PC-3 (cell line): Measurements from ENCODE around the gene TNFAIP8. TPM values are rescaled to one million over a fixed set of nuclear protein-coding genes. Genes with fewer than 3 reads are reported as not detected.

Experiments
- ATAC-seq: fragments of 200-7000 bp; cut with Tn5 transposase; 2 replicates; pipeline ENCODE4 v1.9.1; 2020; ENCODE audit warnings: mild to moderate bottlenecking, moderate library complexity
- BruUV-seq: library from RNA; stranded (reverse); fragments of 400-500 nt; replicated peaks from 2 replicates; lab custom pipeline; 2021; lab: Mats Ljungman, UMichigan
- CTCF ChIA-PET: fragments of 300-600 bp; sonication (Branson Sonifier 250); formaldehyde crosslinking; loops from one replicate; lab custom pipeline; 2022; ENCODE audit warnings: antibody characterized with exemption; lab: Charles Lee
- POLR2A ChIA-PET: fragments of 300-600 bp; sonication (Branson Sonifier 250); formaldehyde crosslinking; loops from one replicate; lab custom pipeline; 2022; ENCODE audit warnings: antibody characterized with exemption; ENCODE audit not compliant: unreplicated experiment; lab: Charles Lee
- DNase-seq: peaks from one replicate; pipeline ENCODE4 v3.0.0-alpha.2; 2015
- H2AFZ ChIP-seq: fragments of 300-600 bp; sonication (generic); 2 replicates; pipeline ENCODE4 v1.6.0; 2016; ENCODE audit warnings: antibody characterized with exemption, low read length
- H3F3A ChIP-seq: fragments of 300-600 bp; sonication (generic); one replicate; pipeline ENCODE4 v1.6.0; 2017; ENCODE audit warnings: antibody characterized with exemption, low read length, control low read depth, mild to moderate bottlenecking; ENCODE audit not compliant: unreplicated experiment
- H3K27ac ChIP-seq: fragments of 300-600 bp; sonication (generic); 2 replicates; pipeline ENCODE4 v1.5.1; 2016; ENCODE audit warnings: mild to moderate bottlenecking, low read length
- H3K27me3 ChIP-seq: fragments of 300-600 bp; sonication (generic); 2 replicates; pipeline ENCODE4 v1.6.1; 2016; ENCODE audit warnings: low read length, mixed read lengths
- H3K36me3 ChIP-seq: fragments of 300-600 bp; sonication (generic); 2 replicates; pipeline ENCODE4 v1.6.1; 2016; ENCODE audit warnings: low read depth, mixed run types, low read length, mixed read lengths
- H3K4me1 ChIP-seq: fragments of 300-600 bp; sonication (generic); 2 replicates; pipeline ENCODE4 v1.5.1; 2016; ENCODE audit warnings: low read length; ENCODE audit not compliant: insufficient read depth
- H3K4me2 ChIP-seq: fragments of 300-600 bp; sonication (generic); 2 replicates; pipeline ENCODE4 v1.6.0; 2016; ENCODE audit warnings: low read length
- H3K4me3 ChIP-seq: fragments of 300-600 bp; sonication (generic); 2 replicates; pipeline ENCODE4 v1.5.1; 2016; ENCODE audit warnings: mild to moderate bottlenecking, low read length, mixed read lengths
- H3K79me2 ChIP-seq: fragments of 300-600 bp; sonication (generic); 2 replicates; pipeline ENCODE4 v1.6.1; 2017; ENCODE audit warnings: low read length, mixed read lengths
- H3K9ac ChIP-seq: fragments of 300-600 bp; sonication (generic); 2 replicates; pipeline ENCODE4 v1.6.0; 2016; ENCODE audit warnings: mild to moderate bottlenecking, low read length
- H3K9me2 ChIP-seq: fragments of 300-600 bp; sonication (generic); replicated peaks from 2 replicates; pipeline ENCODE4 v1.6.1; 2016; ENCODE audit warnings: mixed run types, low read length, mixed read lengths
- H3K9me3 ChIP-seq: fragments of 300-600 bp; sonication (generic); 2 replicates; pipeline ENCODE4 v1.6.1; 2016; ENCODE audit warnings: low read length, mixed read lengths
- H4K20me1 ChIP-seq: fragments of 300-600 bp; sonication (generic); 2 replicates; pipeline ENCODE4 v1.6.1; 2016; ENCODE audit warnings: low read length, mixed read lengths
- EZH2 ChIP-seq: fragments of 300-600 bp; sonication (generic); IDR thresholded peaks from one replicate; pipeline ENCODE4 v1.6.1; 2017; ENCODE audit warnings: antibody characterized with exemption, mild to moderate bottlenecking, low read length; ENCODE audit not compliant: unreplicated experiment
- EZH2phosphoT487 ChIP-seq: fragments of 300-600 bp; sonication (generic); IDR thresholded peaks from 2 replicates; pipeline ENCODE4 v1.6.1; 2018; ENCODE audit warnings: mild to moderate bottlenecking, antibody characterized with exemption, low read length, borderline replicate concordance
- intact Hi-C: fragments of 100-400 bp; cut with micrococcal nuclease; formaldehyde crosslinking; loops from 2 replicates; pipeline ENCODE4 v1.9.0; 2023
- total RNA-seq: library from RNA; depleted of rRNA; stranded (reverse); fragments of >200 nt; gene quantifications from 2 replicates; pipeline ENCODE4 v1.2.3, GENCODE V29; 2014
- TF ChIP-seq, protein P1 (sequence below): fragments of 300-600 bp; sonication (generic); conservative IDR thresholded peaks from 2 replicates; pipeline ENCODE4 v1.5.1; 2017; ENCODE audit warnings: antibody characterized with exemption, low read depth, mild to moderate bottlenecking, low read length

Gene TNFAIP8
- total RNA-seq, 1 experiment from 2014 or later: 20.0 TPM

DNA sequence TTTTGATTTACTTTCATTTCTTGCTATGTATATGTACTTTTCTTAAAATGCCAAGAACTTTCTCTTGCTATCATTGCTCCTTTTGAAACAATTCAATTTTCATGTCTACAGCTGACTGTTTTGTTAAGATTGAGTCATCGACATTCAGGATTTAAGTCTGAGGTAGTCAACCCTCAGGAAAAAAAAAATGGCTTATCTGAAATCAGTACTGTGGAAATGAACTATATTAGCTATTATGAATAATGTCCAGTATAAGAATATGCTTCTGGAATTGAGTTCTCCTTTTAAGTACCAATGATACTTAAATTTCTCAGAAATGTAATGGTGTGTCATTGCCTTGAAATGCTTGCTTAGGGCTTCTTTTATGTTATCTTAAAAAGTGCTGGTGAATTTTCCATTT is 37.9 kb downstream of the TNFAIP8 start:
- DNase-seq: peak; percentile 51
- no peaks in the 10 kb centered on the region for H3K9me3 ChIP-seq
- no peak overlapping the region for H2AFZ ChIP-seq
- no peaks in the 10 kb centered on the region for H3K27me3 ChIP-seq
- no peak overlapping the region for H3K4me3 ChIP-seq
- H3K79me2 ChIP-seq: no peaks in the 10 kb centered on the region
- H3K4me2 ChIP-seq: 0 out of 2 replicates have a peak overlapping the region, but pooled peaks have one; percentile 7
- intact Hi-C loops: no loop called here
- no peak overlapping the region for H3K9ac ChIP-seq
- H3K9me2 ChIP-seq: no peaks in the 10 kb centered on the region
- ATAC-seq: peak; percentile 72
- no peaks in the 10 kb centered on the region for H3K36me3 ChIP-seq
- CTCF ChIA-PET: interaction anchor here (0.7 kb wide), 1 partner anchor 126 kb away, joined by 4 read pairs; no protein-coding TSS in a partner anchor
- no TSS peak for BruUV-seq
- POLR2A ChIA-PET: no interaction called here
- no peaks in the 10 kb centered on the region for H3F3A ChIP-seq
- no peak overlapping the region for H3K27ac ChIP-seq
- no peak for TF ChIP-seq EZH2phosphoT487
- TF ChIP-seq, protein P1, sequence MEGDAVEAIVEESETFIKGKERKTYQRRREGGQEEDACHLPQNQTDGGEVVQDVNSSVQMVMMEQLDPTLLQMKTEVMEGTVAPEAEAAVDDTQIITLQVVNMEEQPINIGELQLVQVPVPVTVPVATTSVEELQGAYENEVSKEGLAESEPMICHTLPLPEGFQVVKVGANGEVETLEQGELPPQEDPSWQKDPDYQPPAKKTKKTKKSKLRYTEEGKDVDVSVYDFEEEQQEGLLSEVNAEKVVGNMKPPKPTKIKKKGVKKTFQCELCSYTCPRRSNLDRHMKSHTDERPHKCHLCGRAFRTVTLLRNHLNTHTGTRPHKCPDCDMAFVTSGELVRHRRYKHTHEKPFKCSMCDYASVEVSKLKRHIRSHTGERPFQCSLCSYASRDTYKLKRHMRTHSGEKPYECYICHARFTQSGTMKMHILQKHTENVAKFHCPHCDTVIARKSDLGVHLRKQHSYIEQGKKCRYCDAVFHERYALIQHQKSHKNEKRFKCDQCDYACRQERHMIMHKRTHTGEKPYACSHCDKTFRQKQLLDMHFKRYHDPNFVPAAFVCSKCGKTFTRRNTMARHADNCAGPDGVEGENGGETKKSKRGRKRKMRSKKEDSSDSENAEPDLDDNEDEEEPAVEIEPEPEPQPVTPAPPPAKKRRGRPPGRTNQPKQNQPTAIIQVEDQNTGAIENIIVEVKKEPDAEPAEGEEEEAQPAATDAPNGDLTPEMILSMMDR: no peak
- TF ChIP-seq EZH2: no peak
- no peaks in the 10 kb centered on the region for H4K20me1 ChIP-seq
- peaks cover 24% of the 10 kb centered on the region for H3K4me1 ChIP-seq

DNA sequence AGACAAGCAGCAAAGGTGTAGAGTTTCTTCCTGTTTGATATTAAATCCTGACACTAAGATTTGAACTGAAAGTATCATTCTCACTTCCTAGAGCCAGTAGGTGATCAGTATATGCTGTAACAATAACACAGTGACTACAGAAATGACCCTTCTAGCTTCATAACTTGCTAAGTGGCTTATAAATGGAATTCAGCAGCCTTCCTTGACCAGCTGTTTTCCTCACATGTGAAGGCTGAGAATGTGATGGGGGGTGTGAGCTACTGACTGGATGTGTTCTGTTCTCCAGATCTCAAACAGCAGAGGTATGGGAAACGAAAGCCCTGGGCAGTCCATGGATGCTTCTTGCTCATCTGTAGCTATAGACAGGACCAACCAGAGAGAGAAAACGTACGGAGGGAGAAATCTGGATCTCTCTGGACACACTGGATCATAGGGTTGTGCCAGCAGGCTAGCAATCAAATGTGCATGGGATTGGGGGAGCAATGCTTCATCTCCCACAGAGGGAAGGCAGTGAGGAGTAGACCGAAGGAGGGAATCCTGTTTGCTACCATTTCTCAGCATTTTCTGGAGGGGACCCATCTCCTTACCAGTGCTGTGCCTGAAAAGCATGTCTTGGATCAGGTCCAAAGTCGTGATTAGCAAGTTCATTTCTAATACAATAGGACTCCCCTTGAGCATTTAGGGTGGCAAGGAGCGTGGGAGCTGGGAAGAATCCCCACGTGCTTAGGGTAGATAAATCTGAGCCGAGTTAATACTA is 39.4 kb downstream of the TNFAIP8 start:
- no peaks in the 10 kb centered on the region for H3F3A ChIP-seq
- H3K4me3 ChIP-seq: no peak overlapping the region
- no peak for TF ChIP-seq EZH2phosphoT487
- TF ChIP-seq EZH2: no peak
- TF ChIP-seq, protein P1: no peak
- H3K9ac ChIP-seq: no peak overlapping the region
- H3K4me1 ChIP-seq: peaks cover 30% of the 10 kb centered on the region
- H3K36me3 ChIP-seq: no peaks in the 10 kb centered on the region
- H3K9me3 ChIP-seq: no peaks in the 10 kb centered on the region
- ChIA-PET CTCF (no interaction called here), POLR2A (no interaction called here)
- intact Hi-C loops: loop anchor here (5.0 kb wide), 1 partner anchor 38 kb away; the partner anchor contains the start of gene TNFAIP8
- H3K4me2 ChIP-seq: no peak overlapping the region
- no peaks in the 10 kb centered on the region for H3K79me2 ChIP-seq
- ATAC-seq (no peak), DNase-seq (no peak)
- H3K9me2 ChIP-seq: no peaks in the 10 kb centered on the region
- H3K27ac ChIP-seq: no peak overlapping the region
- no peaks in the 10 kb centered on the region for H4K20me1 ChIP-seq
- no TSS peak for BruUV-seq
- no peak overlapping the region for H2AFZ ChIP-seq
- no peaks in the 10 kb centered on the region for H3K27me3 ChIP-seq
